ENCODE results near the gene EPG5. TPM values are rescaled to one million over a fixed set of nuclear protein-coding genes. Genes with fewer than 3 reads are reported as not detected.
A peak's percentile ranks its signal among the peaks of the same experiment; 100 is the strongest.
"Not testable (repeated sequence)": the region's sequence is repeated elsewhere in the genome, so short reads cannot be mapped to it uniquely, and the experiment has no call there.

EPG5 gene
- total RNA-seq, 1 donor from 2014 or later: 10.9 TPM

GRCh38 chr18:45821026-45821425 is 146.1 kb downstream of the EPG5 start:
- ATAC-seq (no peak), DNase-seq (ENCODE audit: low spot score) (no peak)

GRCh38 chr18:45820106-45820745 is 146.9 kb downstream of the EPG5 start:
- no peak for DNase-seq (ENCODE audit: low spot score)
- ATAC-seq: peak; percentile 84

- not testable (repeated sequence) for DNase-seq (ENCODE audit: low spot score); ATAC-seq
These were observed 148.4 kb downstream of the EPG5 start for GRCh38 chr18:45818765-45819164.

- DNase-seq (ENCODE audit: low spot score) (no peak), ATAC-seq (no peak)
These were observed 149.6 kb downstream of the EPG5 start for GRCh38 chr18:45817543-45817942.

- ATAC-seq: peak; percentile 98
- peak; percentile 66 for DNase-seq (ENCODE audit: low spot score)
These were observed 152.4 kb downstream of the EPG5 start for GRCh38 chr18:45814733-45815132.

- DNase-seq (ENCODE audit: low spot score); ATAC-seq: not testable (repeated sequence)
These were observed 160.0 kb downstream of the EPG5 start for GRCh38 chr18:45807144-45807543.

- ATAC-seq: no peak
These were observed 160.9 kb downstream of the EPG5 start for GRCh38 chr18:45806226-45806625.

GRCh38 chr18:45805551-45805950 is 161.6 kb downstream of the EPG5 start:
- no peak for ATAC-seq

More at GRCh38 chr18:45806226-45806625, 160.9 kb downstream of the EPG5 start:
- DNase-seq (ENCODE audit: low spot score): no peak

GRCh38 chr18:45802814-45803492 is 164.2 kb downstream of the EPG5 start:
- no peak for ATAC-seq
- no peak for DNase-seq (ENCODE audit: low spot score)

More at GRCh38 chr18:45805551-45805950, 161.6 kb downstream of the EPG5 start:
- DNase-seq (ENCODE audit: low spot score): no peak

- ATAC-seq (no peak), DNase-seq (ENCODE audit: low spot score) (no peak)
These were observed 165.6 kb downstream of the EPG5 start for GRCh38 chr18:45801416-45802004.

Other genes with a start within 250 kb of the EPG5 start
- 0.96 TPM for gene SLC14A1, start 243.1 kb downstream of the EPG5 start, total RNA-seq
- gene SIGLEC15, start 141.7 kb downstream of the EPG5 start, total RNA-seq: 0.20 TPM
- gene PSTPIP2, start 104.9 kb upstream of the EPG5 start, total RNA-seq: 3.9 TPM
- gene ATP5F1A, start 131.0 kb upstream of the EPG5 start, total RNA-seq: 314 TPM
- gene HAUS1, start 137.1 kb upstream of the EPG5 start, total RNA-seq: 4.1 TPM

Measured in left lobe of liver (tissue), 2 donors.